ENCODE data around the gene ANKS1B.

DNA sequence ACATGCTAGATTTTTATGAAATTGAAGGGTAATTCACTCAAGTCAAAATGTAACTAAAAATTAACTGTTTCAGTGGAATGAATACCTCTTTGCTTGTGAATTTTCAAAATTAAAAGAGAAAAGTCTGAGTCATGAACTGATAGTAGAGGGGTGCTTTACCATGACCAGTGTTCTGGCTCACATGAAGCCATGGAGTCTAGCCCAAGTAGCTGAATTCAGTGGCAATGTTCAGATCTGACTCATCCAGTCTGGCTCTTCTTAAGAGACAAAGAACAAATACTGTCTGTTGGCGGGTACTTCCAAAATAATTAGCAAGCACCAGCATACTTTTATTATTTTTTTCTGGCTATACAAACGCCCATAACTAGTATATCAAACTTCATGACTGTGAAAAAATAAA, 703.5 kb downstream of the ANKS1B start:
- TF ChIP-seq EP300 (IDR thresholded peaks at IDR 0.05; ENCODE audit: borderline replicate concordance) (no peak), YY1 (IDR thresholded peaks at IDR 0.05; ENCODE audit: low read depth) (no peak), CREB1 (IDR thresholded peaks at IDR 0.05; ENCODE audit: low read depth) (no peak), TEAD4 (IDR thresholded peaks at IDR 0.05) (no peak), RAD21 (IDR thresholded peaks at IDR 0.05; ENCODE audit: low read depth) (no peak), NFIC (IDR thresholded peaks at IDR 0.05) (no peak), EGR1 (IDR thresholded peaks at IDR 0.05) (no peak), TAF1 (IDR thresholded peaks at IDR 0.05; ENCODE audit: low read depth) (no peak), TCF12 (IDR thresholded peaks at IDR 0.05; ENCODE audit: low read depth) (no peak), FOXM1 (IDR thresholded peaks at IDR 0.05; ENCODE audit: borderline replicate concordance, low read depth) (no peak)
- TF ChIP-seq, protein P1, sequence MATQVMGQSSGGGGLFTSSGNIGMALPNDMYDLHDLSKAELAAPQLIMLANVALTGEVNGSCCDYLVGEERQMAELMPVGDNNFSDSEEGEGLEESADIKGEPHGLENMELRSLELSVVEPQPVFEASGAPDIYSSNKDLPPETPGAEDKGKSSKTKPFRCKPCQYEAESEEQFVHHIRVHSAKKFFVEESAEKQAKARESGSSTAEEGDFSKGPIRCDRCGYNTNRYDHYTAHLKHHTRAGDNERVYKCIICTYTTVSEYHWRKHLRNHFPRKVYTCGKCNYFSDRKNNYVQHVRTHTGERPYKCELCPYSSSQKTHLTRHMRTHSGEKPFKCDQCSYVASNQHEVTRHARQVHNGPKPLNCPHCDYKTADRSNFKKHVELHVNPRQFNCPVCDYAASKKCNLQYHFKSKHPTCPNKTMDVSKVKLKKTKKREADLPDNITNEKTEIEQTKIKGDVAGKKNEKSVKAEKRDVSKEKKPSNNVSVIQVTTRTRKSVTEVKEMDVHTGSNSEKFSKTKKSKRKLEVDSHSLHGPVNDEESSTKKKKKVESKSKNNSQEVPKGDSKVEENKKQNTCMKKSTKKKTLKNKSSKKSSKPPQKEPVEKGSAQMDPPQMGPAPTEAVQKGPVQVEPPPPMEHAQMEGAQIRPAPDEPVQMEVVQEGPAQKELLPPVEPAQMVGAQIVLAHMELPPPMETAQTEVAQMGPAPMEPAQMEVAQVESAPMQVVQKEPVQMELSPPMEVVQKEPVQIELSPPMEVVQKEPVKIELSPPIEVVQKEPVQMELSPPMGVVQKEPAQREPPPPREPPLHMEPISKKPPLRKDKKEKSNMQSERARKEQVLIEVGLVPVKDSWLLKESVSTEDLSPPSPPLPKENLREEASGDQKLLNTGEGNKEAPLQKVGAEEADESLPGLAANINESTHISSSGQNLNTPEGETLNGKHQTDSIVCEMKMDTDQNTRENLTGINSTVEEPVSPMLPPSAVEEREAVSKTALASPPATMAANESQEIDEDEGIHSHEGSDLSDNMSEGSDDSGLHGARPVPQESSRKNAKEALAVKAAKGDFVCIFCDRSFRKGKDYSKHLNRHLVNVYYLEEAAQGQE (IDR thresholded peaks at IDR 0.05; ENCODE audit: low read depth) = no peak
- TF ChIP-seq, protein P2, sequence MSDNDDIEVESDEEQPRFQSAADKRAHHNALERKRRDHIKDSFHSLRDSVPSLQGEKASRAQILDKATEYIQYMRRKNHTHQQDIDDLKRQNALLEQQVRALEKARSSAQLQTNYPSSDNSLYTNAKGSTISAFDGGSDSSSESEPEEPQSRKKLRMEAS (IDR thresholded peaks at IDR 0.05) = no peak
